HTERT RPE-1 (cell line): ENCODE data around the gene MAPKAP1.
"Not testable (repeated sequence)": the region's sequence is repeated elsewhere in the genome, so short reads cannot be mapped to it uniquely, and the experiment has no call there.

ENCODE experiments used
- in situ Hi-C: fragments of 300-500 bp; cut with MboI; formaldehyde crosslinking; loops from 4 replicates; pipeline ENCODE4 v1.14.3; 2020; ENCODE audit warnings: low sequenced_read_pairs

MAPKAP1 gene

GRCh38 chr9:125400232-125400631 is 306.8 kb downstream of the MAPKAP1 start:
- in situ Hi-C loops, result not testable (repeated sequence)

DNA sequence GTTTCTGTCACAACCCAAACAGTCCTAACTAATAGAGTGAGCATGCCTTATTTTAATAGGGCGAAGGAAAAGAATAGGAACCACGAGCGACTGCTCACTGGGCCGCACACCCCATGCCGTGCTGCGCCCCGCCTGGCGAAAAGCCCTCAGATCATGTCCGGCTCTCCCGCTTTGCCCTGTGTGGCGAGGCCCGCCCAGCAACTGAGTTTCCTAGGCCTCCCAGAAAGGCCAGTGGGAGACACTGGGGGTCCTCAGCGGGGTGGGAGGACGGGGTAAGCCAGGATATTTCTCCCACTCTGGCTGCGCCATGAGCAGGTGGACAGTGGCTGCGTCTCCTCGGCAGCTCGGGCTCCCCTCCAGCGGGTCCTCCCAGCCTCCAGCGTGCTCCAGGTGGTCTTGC is 307.3 kb downstream of the MAPKAP1 start:
- in situ Hi-C loops, result no loop called here

DNA sequence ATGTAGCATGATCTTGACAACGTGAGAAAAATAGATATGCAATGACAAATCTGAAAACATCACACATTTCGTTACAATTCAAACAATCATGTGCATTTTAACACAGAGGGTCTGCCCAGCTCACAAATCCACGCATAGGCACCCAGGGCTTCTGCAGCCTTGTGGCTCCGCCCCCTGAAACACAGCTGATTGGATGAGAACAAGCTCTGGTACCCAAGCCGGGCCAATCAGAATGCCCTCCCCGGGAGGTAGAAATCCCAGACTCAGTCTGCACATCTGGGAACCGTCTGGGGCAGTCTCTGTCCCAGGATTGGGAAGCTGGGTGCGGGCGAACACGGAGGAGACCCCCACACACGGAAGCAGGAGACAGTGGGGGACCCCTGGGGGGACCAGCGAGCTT is 307.8 kb downstream of the MAPKAP1 start:
- in situ Hi-C loops, result no loop called here

- in situ Hi-C loops, result no loop called here
Observed at GRCh38 chr9:125398243-125398642, 308.8 kb downstream of the MAPKAP1 start.

GRCh38 chr9:125397736-125398135 is 309.3 kb downstream of the MAPKAP1 start:
- in situ Hi-C loops, result no loop called here

GRCh38 chr9:125396799-125397198 is 310.2 kb downstream of the MAPKAP1 start:
- in situ Hi-C loops, result no loop called here

DNA sequence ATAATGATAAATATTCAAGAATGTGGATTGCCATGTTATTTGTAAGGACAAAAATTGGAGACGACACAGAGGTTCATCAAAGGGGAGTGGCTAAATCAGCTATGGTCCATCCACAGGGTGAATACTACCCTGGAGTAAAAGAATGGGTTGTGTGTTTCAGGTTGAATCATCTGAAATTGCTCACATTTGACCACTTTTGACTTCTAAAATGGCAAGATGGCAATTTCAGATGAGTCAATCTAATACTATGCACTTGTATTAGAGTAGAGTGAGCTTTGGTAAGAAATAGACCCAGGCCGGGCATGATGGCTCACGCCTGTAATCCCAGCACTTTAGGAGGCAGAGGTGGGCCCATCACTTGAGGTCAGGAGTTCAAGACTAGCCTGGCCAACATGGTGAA is 313.6 kb downstream of the MAPKAP1 start:
- in situ Hi-C loops, result no loop called here

DNA sequence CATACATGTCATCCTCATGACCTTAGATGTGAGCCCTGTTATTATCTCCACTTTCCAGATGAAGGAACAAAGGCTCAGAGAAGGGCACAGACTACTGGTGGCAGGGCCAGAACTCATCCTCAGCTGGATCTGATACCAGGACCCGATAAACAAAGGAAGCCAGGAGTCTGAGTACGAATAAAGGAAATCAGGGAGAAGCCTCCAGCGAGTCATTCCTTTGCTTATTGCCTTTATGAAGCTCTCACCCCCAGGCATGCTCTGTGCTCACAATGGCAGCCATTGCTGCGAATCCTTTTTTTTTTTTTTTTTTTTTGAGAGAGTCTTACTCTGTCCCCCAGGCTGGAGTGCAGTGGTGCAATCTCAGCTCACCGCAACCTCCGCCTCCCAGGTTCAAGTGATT is 315.3 kb downstream of the MAPKAP1 start:
- in situ Hi-C loops, result no loop called here

DNA sequence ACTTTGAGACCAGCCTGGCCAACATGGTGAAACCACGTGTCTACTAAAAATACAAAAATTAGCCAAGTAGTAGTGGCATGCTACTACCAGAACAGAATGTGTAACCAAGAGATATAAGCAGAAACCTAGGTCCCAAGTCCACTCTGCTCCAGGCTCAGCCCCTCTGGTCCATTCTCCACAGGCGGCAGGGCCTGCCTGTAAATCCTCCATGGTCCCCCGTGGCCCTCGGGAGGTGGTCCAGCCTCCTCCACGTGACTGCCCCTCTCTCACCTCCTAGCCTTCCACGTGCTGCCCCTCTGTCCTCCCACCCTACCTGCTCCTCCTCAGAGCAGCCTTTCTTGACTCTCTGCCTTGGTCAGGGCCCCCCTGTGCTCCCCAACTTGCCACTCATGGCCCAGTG is 318.0 kb downstream of the MAPKAP1 start:
- in situ Hi-C loops, result no loop called here

- in situ Hi-C loops, result no loop called here
Observed at GRCh38 chr9:125387861-125388524, 319.0 kb downstream of the MAPKAP1 start.
